ENCODE data around the gene ACACA.
"Not testable (repeated sequence)": the region's sequence is repeated elsewhere in the genome, so short reads cannot be mapped to it uniquely, and the experiment has no call there.

Gene ACACA

GRCh38 chr17:37406635-37407461 is at the start of gene ACACA, which contains the start of gene TADA2A:
ACACA (minus strand) TSS chr17:37406836; CDS start chr17:37406299, 537 bp downstream.
TADA2A (plus strand) TSS chr17:37406886; CDS start chr17:37411366, 4,480 bp downstream.
- DNase-seq: peak; percentile 76 to 83

- no peak for DNase-seq
Observed at GRCh38 chr17:37450112-37450511, 43.5 kb upstream of the ACACA start.

GRCh38 chr17:37447641-37448040 is 41.0 kb upstream of the ACACA start:
- DNase-seq: no peak

GRCh38 chr17:37446027-37446426 is 39.4 kb upstream of the ACACA start:
- no peak for DNase-seq

- DNase-seq: not testable (repeated sequence)
Observed at GRCh38 chr17:37441369-37442014, 34.9 kb upstream of the ACACA start.

- DNase-seq: no peak
Observed at GRCh38 chr17:37440424-37440823, 33.8 kb upstream of the ACACA start.

- DNase-seq: no peak
Observed at GRCh38 chr17:37438141-37438540, 31.5 kb upstream of the ACACA start.

DNA sequence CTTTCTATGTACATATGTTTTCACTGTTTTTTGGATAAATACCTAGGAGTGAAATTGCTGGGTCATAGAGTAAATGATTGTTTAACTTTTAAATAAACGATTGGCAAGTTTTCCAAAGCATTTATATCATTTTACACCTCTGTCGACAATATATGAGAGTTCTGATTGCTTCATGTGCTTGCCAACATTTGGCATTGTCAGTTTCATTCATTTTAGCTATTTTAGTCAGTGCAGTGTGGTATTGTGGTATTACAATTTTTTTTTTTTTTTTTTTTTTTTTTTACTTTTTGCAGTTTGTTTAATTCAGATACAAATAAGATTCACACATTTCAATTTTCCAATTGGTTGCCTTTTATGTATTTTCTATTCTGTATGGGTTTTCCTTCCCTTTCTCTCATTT is 26.0 kb upstream of the ACACA start:
- no peak for DNase-seq

- no peak for DNase-seq
Observed at GRCh38 chr17:37430051-37430627, 23.5 kb upstream of the ACACA start.

DNA sequence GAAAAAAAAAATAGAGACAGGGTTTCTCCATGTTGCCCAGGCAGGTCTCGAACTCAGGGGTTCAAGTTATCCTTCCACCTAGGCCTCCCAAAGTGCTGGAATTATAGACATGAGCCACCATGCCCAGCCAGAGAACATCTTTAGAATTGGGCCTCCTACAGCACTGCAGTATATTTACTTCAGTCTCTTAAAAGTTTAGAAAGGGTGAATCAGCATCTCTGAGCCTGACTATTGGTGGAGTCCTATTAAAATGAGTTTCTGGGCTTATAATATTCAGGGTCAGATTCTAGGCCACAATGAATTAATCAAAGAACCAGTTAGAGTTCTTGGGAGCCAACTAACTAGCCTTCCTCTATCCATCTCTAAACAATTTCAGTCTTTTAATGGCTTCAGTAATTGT is 22.8 kb upstream of the ACACA start:
- DNase-seq: no peak

DNA sequence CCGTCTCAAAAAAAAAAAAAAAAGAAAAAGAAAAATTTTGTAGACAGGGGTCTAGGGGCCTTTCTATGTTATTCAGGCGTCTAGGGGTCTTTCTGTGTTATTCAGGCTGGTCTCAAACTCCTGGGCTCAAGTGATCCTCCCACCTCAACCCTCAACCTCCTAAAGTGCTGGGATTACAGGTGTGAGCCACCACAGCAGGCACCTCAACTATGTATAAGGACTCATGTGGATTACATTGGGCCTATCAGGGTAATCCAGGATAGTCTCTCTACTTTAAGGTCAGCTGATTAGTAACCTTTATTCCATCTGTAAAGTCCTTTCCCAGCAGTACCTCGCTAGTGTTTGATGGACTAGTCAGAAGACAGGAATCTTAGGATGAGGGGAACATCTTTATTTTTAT is 22.4 kb upstream of the ACACA start:
- no peak for DNase-seq

DNA sequence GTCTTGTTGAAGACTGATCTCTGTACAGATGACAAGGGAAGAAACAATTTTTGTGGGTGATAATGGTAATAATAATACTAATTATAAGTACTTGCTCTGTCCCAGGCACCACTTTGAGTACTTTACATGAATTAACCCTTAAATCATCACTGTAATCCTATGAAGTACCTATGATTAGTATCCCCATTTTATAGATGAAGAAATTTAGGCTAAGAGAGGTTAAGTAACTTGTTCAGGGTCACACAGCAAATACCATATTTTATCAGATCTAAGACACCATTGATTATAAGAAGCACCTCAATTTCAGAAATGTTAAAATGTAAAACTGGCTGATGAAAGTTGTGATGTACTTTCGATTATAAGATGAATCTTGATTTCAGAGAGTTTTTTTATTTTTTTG is 18.6 kb upstream of the ACACA start:
- no peak for DNase-seq

GRCh38 chr17:37422971-37423625 is 16.5 kb upstream of the ACACA start:
- DNase-seq: no peak

DNA sequence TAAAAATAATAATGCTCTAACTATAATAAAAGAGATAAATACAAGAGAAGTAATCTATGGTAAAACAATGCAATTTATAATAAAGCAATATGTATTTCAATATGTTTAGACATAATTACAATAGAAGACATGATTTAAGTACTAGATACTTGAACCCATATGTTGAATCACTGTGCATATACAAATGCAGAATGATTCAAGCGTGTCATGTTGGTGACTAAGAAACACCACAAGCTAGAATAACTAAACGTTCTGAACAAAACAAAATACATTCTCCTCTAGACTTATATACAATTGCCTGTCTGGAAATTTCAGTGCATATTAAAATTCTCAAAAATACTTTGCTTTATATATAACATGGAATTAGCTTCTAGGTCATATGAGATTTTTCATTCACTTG is 11.2 kb upstream of the ACACA start:
- DNase-seq: no peak

GRCh38 chr17:37413875-37414519 is 7.4 kb upstream of the ACACA start:
- DNase-seq: no peak

DNA sequence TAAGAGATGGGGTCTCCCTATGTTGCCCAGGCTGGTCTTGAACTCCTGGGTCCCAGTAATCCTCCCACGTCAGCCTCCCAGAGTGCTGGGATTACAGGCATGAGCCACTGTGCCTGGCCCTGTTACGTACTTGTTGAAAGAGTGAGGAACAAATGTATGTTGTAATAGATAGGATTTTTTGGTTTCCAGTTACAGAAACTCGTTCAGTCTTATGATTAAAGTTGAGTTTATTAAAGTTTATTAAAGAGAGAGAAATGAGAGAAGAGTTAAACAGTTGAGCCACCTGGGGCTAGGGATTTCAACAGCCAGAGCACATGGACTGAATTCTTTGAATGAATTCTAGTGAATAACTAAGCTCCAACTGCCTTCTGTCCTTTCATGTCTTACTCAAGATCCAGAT is 3.7 kb upstream of the ACACA start:
- DNase-seq: no peak

- DNase-seq: not testable (repeated sequence)
Observed at GRCh38 chr17:37408145-37408479, 1.5 kb upstream of the ACACA start.

DNA sequence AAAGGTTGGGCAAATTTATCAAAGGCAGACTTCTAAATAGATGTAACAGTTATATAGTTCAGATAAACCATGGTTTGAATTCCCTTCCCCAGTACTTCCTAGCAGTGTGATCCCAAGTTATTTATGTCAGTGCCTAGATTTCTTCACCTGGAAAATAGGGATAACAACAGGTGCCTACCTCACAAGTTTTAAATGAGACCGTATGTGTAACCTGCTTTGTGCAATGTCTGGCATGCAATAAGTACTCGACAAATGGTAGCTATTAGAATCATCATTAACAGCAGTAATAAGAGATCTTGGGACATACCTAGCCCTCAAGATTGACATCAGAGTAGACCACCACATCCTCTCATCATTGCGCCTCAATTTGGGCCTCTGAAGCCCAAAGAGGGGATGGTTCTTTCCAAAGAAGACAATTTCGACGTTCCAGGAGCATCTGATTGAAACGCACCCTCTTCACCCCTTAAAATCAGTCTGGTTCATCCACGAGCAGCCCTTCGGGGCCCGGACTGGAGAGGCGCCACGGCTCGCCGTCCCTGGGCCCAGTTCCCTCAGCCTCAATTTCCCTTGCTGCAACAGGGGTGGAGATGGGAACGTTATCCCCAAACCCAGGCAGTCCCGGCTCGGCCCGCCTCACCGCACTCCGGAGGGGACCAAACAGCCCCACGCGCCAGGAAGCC is 541 bp downstream of the ACACA start:
- DNase-seq: no peak

DNA sequence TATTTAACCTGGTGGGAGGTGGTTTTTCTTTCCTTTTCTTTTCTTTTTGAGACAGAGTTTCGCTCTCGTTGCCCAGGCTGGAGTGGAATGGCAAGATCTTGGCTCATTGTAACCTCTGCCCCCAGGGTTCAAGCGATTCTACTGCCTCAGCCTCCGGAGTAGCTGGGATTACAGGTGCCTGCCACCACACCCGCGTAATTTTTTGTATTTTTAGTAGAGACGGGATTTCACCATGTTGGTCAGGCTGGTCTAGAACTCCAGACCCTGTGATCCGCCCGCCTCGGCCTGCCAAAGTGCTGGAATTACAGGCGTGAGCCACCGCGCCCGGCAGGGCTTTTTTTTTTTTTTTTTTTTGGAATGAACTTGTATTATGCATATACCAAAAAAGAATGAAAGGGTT is 1.1 kb downstream of the ACACA start:
- not testable (repeated sequence) for DNase-seq

DNA sequence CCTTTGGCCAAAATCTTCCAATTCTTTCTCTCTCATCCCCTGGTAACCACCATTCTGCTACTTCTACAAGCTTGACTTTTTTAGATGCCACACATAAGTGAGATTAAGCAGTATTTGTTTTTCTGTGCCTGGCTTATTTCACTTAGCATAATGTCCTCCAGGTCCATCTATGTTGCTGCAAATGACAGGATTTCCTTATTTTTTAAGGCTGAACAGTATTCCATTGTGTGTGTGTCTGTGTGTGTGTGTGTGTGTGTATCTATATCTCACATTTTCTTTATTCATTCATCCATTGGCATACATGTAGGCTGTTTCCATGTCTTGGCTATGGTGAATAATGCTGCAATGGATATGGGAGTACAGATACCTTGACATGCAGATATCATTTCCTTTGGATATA is 6.1 kb downstream of the ACACA start:
- no peak for DNase-seq

- DNase-seq: no peak
Observed at GRCh38 chr17:37399265-37399803, 7.3 kb downstream of the ACACA start.

GRCh38 chr17:37393352-37393751 is 13.3 kb downstream of the ACACA start:
- no peak for DNase-seq

All from activated CD4-positive, alpha-beta T cell treated with anti-CD3 and anti-CD28 coated beads, Interleukin-2, amount 50 U/mL, for 48 hours (primary cell).